Stimulated activated CD4-positive, alpha-beta T cell treated with anti-CD3 and anti-CD28 coated beads, TNF-alpha, amount 100 ng/mL, for 1 hour (primary cell): ENCODE data around the gene HDAC11.
"Not testable (repeated sequence)": the region's sequence is repeated elsewhere in the genome, so short reads cannot be mapped to it uniquely, and the experiment has no call there.

Experiments
- DNase-seq, 3 donors: peaks; one replicate each; pipeline ENCODE4 v3.0.0-alpha.2; 2020; ENCODE audit warnings: low read depth in 3 of 3, low spot score in 1 of 3

The HDAC11 gene, protein sequence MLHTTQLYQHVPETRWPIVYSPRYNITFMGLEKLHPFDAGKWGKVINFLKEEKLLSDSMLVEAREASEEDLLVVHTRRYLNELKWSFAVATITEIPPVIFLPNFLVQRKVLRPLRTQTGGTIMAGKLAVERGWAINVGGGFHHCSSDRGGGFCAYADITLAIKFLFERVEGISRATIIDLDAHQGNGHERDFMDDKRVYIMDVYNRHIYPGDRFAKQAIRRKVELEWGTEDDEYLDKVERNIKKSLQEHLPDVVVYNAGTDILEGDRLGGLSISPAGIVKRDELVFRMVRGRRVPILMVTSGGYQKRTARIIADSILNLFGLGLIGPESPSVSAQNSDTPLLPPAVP

DNA sequence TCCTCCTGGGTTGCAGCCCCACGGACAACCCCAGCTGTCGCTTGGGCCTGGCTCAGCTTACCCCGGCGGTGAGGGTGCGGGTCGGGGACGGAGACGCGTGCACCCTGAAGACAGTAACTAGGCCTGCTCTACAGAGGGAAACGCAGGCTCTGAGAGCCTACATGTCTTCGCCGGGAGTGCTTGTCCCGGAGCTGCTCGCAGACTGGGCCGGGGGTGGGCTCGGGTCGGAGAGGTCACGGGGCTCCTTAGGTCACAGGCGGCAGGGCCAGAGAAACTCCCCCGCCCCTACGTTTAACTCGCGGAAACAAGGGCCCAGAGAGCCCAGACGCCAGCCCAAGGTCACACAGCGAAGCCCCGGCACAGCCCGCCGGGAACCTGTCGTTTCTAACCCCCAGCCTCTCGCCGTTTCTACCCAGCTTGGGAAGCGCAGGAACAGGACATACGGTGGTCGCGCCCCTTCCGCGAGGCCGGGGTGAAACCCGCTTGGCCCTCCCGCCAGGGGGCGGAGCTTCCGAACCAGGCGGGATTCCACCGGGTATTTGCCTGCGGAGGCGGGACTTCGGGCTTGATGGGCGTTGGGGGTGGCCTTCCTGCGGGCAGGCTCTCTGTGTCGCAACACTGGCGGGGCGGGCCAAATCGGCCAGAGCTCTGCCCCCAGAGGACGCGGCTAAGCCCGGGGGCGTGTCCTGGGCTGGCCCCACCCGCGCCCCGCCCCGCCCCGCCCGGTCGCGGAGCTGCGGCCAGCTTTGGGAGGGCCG, at the start of gene HDAC11:
Gene HDAC11 (plus strand): TSS at position 725 of the 758 bp plus-strand sequence. CDS start 42 bp downstream, outside the sequence.
- peak; percentile 90 to 94 (median 92) for DNase-seq

DNA sequence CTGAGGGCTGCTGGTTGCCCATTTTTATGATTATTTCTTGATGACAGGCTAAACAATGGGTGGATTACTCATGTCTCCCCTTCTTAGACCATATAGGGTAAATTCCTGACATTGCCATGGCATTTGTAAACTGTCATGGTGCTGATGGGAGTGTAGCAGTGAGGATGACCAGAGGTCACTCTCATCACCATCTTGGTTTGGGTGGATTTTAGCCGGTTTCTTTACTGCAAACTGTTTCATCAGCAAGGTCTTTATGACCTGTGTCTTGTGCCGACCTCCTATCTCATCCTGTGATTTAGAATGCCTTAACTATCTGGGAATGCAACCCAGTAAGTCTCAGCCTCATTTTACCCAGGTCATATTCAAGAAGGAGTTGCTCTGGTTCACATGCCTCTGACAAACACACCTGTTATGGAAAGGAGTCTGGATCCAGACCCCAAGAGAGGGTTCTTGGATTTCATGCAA, 49.7 kb upstream of the HDAC11 start:
- DNase-seq: not testable (repeated sequence)

DNA sequence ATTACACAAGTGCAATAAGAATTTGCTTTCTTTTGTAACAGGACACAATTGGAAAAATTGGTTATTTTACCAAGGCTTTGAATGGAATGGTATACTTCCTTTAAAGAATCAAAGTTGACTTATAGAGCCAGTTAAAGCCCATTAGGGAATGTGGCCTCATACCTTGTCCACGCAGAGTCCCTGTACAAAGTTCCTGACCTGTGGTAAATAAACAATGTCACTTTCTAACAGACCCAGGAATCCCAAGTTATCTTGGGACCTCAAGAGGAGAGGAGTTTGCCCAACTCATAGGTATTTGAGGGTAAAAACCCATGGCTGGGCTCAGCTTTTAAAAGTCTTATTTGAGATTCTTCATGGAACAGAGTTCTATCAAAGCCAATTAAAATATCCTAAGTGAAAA, 48.0 kb upstream of the HDAC11 start:
- DNase-seq: no peak

DNA sequence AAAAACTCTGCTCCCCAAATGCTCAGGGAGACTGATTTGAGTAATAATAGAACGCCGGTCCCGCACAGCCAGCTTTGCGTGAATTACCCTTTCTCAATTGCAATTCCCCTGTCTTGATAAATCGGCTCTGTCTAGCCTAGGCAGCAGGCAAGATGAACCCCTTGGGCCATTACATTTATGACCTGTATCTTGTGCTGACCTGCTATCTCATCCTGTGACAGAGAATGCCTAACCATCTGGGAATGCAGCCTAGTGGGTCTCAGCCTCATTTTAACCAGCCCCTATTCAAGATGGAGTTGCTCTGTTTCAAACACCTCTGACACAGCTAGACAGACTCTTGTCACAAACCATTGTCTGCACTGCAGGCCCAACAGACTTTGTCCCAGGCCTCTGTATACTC, 46.2 kb upstream of the HDAC11 start:
- DNase-seq: no peak

DNA sequence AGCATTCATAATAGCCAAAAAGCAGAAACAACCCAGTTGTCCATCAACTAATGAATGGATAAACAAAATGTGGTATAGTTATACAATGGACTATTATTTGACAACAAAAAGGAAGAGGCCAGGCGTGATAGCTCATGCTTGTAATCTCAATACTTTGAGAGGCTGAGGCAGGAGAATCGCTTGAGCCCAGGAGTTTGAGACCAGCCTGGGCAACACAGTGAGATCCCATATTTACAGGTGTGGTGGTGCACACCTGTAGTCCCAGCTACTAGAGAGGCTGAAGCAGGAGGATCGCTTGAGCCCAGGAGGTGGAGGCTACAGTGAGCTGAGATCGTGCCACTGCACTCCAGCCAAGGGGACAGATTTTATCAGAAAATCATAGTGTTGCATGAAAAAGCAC, 43.9 kb upstream of the HDAC11 start:
- DNase-seq: not testable (repeated sequence)

DNA sequence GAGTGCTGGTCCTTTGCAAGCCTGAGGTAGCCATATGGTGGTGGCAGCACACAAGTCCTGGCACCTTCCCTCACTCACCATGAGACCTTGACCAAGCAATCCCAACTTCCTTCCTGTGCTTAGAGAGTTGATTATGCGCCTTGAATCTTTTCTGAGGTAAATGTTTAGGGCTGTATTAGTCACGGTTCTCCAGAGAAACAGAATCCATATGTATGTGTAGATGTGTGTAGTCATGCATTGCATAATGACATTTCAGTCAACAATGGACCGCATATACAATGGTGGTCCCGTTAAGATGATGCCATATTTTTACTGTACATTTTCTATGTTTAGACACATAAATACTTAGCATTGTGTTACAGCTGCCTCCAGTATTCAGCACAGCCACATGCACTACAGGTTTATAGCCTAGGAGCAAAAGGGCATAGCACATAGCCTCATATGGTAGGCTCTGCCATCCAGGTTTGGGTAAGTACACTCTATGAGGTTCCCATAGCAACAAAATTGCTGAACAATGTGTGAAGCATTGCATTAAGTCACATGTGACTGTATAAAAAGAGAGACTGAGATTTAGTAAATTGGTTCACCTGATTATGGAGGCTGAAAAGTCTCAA, 39.8 kb upstream of the HDAC11 start:
- no peak for DNase-seq

DNA sequence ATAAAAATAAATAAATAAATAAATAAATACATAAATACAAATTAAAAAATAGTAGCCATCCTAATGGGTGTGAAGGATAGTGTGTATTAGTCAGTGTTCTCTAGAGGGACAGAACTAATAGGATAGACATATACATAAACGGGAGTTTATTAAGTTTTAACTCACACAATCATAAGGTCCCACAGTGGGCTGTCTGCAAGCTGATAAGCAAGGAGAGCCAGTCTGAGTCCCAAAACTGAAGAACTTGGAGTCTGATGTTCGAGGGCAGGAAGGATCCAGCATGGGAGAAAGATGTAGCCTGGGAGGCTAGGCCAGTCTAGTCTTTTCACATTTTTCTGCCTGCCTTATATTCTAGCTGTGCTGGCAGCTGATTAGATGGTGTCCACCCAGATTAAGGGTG, 37.2 kb upstream of the HDAC11 start:
- not testable (repeated sequence) for DNase-seq

DNA sequence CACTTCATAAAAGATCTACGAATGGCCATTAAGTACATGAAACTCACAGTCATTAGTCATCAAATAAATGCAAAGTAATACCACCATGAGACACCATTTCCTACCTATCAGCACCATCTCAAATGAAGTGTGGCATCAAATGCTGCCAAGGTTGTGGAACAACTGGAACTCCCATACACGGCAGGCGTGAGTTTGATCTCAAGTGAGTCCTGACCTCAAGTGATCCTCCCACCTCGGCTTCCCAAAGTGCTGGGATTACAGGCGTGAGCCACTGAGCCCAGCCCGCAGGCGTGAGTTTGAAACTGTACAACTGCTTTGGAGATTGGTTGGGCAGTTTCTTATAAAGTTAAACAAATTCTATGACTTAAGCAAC, 28.8 kb upstream of the HDAC11 start:
- peak in 1 of 3 donors; percentile 8 for DNase-seq

DNA sequence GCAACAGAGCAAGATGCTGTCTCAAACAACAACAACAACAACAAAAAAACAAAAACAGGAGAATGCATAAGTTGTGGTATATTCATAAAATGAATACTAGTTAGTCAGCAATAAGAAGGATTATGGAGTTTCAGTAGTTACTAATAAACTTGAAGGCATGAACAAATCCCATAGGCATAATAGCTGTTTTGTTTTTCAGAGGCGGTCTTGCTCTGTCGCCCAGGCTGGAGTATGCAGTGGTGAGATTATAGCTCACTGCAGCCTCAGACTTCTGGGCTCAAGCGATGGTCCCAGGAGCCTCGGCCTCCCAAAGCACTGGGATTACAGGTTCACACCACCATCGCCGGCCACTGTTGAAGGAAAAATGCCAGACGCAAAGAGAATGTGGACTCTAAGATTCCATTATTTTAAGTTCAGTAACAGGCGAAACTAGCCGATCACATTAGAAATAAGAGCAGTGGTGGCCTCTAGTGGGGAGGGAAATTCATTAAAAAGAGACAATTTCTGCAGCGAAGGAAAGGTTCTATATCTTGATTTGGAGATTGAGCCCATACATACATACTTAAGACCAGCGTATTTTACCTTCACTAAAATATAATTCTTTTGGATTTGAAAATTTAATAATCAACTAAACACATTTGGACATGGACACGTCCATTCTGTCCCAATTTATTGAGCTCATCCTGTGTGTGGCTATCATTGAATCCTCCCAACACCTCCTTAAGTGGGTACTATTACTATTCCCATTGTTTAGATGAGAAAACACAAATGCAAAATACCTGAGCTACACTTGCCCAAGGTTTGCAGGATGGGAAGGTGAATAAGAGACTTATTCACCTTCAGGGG, 27.4 kb upstream of the HDAC11 start:
- DNase-seq: no peak

DNA sequence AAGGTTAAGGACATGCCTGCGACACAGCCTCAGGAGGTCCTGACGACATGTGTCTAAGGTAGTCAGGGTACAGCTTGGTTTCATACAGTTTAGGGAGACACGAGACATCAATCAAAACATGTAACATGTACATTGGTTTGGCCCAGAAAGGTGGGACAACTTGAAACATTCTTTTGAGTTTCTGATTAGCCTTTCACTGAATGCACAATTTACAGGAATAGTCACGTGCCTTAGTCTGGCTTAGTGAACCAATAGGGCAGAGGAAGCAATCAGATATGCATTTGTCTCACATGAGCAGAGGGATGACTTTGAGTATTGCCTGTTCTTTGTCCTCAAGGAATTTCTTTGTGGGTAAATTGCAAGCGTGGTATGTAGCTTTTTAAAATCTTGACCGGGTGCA, 24.5 kb upstream of the HDAC11 start:
- no peak for DNase-seq

DNA sequence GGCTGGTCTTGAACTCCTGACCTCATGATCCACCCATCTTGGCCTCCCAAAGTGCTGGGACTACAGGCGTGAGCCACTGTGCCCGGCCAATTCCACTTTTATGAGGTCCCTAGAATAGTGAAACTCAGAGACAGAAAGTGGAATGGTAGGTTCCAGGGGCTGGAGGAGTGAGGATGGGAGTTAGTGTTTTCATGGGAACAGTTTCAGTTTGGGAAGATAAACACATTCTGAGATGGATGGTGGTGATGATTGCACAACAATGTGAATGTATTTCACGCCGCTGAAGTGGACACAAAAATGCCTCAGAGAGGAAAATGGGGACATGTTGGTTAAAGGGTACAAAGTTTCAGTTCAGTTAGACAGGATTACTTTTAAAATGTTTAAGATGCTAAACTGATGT, 22.5 kb upstream of the HDAC11 start:
- DNase-seq: no peak

DNA sequence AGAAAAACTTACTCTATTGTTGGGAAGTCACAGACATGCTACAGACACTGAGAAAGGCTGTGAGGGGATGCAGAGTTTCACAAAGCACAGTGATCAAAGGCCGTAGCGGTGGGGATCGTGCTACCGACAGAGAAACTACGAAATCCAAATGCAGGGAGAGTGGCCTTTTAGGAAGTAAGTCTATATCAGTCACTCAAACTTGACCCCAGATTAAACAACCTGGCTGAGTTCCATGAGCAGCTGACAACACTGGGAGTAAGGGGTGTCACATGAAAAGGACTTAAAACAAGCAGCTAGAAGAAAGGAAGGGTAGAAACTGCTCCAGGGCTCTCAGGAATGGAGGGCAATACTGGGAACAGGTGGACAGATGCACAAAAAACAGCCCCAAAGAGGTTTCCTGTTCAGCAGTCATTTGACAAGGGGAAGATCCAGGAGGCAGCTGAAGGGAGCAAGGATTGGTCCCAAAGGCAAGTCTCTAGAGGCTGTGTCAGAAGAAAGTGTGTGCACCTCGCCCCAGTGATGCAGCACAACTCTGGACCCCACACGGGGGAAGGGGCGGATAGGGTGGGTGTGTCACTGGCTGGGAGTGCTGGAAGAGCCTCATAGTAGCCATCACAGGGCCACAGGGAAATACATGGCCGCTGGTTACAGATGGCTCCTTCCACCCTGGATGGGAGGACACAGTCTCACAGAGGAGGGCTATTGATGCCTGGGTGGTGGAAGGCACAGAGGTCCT, 20.3 kb upstream of the HDAC11 start:
- DNase-seq: no peak

DNA sequence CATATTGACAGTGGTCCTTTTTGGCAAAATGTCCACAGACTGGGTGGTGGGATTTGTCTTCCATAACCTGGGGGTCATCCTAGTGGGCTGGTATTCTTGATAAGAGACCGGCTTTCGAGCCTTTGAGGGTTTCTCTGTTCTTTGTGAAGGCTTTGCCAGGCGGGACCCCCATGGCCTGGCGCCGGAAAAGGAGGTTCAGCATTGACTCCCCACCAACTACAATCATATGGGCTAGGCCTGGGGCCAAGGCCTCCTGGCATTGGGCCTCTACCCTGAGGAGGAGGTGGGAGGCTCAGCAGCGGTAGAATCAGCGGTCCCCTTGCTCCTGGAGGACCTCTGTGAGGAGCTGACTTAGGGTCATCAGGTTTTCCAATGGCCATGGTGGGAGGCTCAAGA, 19.8 kb upstream of the HDAC11 start:
- DNase-seq: no peak

DNA sequence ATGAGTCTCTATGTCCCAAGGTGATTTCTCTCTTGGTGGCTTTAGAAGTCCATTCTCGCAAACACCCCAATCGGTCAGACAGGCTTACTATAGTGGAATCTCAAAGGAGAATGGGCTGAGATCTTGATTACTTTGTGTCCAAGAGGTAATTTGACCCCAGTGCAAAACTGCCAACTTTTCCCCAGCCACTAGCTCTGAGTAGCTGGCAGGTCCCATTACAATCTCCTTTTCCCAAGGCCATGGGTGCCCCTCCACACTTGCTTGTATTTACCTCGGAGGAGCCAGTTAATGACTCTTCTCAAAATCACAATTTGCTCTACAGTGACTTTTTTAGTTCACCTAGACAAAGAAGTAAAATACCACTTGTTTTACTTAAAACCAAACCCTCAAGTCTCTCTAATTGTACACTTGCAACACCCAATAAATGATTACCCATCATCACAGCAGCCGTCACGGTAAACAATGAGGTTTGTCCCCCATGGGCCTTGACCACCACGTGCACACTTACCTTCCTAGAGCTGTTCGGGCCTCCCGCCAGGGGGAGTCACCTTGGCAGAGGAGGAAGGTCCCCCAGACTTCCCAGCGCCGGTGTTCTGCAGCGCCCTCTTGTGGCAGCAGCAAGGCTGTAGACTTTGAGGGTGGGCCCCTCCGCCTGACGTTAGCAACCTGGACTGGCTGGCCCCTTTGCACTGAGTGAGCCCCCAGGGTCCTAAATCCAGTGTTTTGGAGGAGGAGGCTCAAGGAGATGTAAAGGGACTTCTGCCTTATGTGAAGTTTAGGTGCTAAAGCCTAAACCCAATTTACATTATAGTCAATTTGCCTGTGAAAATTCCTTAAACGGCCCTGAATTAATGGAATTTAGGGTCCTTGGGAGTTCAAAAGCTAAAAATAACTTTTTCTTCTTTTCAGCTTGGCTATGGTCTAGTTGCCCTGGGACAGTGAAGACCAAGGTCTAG, 18.7 kb upstream of the HDAC11 start:
- DNase-seq: peak in 2 of 3 donors; percentile 48 to 59

DNA sequence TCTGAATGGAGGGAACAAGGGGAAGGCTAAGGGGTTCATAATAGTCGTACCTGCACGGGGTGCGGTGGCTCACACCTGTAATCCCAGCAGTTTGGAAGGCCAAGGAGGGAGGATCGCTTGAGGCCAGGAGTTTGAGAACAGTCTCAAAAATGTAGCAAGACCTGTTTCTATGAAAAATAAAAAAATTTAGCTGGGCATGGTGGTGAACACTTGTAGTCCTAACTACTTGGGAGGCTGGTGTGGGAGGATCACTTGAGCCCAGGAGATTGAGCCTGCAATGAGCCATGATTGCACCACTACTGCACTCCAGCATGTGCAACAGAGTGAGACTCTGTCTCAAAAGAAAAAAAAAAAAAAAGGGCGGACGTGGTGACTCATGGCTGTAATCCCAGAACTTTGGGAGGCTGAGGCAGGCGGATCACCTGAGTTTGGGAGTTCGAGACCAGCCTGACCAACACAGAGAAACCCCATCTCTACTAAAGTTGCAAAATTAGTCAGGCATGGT, 17.9 kb upstream of the HDAC11 start:
- no peak for DNase-seq

DNA sequence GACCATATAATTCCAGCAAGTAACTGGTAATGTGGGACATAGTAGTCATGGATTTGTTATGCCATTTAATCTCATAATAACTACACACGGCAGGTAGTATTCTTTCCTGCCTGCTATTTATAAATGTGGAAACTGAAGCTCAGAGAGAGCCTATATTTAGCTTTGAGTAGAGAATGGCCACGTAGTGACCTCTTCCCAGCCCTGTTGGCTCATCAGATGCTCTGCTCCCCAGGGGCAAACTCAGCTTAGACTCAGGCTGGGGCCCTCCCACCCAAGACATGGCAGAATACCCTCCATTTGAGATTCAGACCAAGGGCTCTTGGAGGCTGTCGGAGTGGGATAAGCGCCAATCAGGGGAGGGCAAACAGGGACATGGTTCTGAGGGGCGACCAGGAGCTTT, 17.3 kb upstream of the HDAC11 start:
- DNase-seq: no peak

DNA sequence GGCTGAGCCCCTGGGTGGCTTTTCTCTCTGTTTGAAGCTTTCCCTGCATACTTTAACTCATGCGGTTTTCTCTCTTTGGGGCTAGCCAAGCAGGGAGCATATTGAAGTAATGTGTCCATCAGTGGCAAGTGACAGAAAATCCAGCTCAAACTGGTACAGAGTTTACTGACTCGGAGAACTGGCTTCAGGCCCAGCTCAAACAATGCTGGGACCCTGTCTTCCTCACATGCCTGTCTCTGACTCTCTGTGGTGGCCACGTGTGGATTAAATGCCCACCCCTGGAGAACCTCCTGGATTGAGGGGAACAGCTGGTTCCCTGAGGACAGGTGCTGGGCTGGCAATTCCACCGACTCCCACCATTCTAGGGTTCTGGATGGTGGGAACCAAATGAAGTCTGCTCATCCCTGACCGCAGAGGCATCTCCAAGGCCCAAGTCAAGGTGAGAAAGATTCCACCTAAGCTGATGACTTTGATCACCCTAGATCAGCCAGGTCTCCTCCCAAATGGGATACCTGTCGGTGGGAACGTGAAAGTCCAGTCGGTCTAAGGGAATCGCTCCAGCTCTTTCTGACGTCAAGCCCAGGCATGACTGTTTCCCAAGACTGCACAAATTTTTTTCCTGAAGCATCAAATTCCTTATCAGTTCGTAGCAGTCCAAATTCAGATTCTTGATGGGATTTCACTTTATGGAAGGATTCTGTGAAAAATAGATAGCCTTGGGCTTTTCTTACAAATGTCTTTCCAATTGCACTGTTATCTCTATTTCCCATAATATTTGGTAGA, 16.3 kb upstream of the HDAC11 start:
- DNase-seq: no peak

DNA sequence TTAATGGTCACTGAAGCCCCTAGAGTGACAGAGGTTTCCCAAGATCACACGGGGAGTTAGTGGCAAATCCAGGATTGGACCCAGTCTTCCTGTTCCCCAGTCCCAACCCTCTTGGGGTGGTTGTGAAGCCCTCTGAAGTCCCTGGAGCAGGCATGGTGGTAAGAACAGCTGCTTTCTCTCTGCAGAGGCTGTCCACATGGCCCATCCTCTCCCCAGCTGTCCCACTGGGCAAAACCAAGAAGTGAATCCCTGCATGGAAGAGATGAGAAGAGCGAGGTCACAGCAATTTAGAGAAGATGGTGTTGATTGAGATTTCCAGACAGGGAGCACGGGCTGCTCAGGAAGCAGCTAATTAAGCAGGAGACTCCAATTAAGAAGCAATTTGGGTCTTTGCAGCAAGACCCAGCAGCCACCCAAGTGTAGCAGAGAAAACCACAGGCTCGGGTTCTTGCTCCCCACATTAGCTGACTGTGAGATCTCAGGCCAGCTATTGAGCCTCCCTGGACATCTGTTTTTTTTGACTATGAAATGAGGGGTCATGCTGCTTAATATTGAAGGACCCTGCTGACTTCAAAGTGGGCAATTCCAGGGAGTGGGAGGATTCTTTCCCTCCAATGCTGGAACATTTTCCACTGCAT, 14.8 kb upstream of the HDAC11 start:
- no peak for DNase-seq
